SH-SY5Y (cell line): ENCODE measurements around the gene GLI2.

ENCODE experiments used
- GATA2 ChIP-seq: IDR thresholded peaks from 2 replicates; pipeline ENCODE4 v1.6.1; 2011; ENCODE audit warnings: mild to moderate bottlenecking, low read depth, low read length
- GATA3 ChIP-seq: IDR thresholded peaks from 2 replicates; pipeline ENCODE4 v1.6.1; 2011; ENCODE audit warnings: low read depth, mild to moderate bottlenecking, low read length, moderate library complexity

DNA sequence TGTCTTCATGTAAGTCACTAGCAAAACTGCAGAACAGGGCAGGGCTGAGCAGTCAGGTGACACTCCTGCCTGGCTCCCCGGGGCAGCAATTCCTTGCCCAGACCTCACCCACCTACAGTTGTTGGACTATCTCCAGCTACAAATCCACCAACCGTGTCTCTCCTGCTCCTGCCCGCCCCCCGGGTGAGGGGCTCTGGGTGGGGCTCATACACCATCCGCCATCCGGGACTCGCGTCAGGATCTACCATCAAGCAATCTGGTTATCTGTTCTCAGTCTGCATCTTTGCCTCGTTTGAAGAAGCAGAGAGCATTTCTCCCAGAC is 13.5 kb upstream of the GLI2 start:
- no peak for TF ChIP-seq GATA2
- TF ChIP-seq GATA3: no peak
